ENCODE results near the gene ACTL6B.
A peak's percentile ranks its signal among the peaks of the same experiment; 100 is the strongest.
"Not testable (repeated sequence)": the region's sequence is repeated elsewhere in the genome, so short reads cannot be mapped to it uniquely, and the experiment has no call there.

Gene ACTL6B

DNA sequence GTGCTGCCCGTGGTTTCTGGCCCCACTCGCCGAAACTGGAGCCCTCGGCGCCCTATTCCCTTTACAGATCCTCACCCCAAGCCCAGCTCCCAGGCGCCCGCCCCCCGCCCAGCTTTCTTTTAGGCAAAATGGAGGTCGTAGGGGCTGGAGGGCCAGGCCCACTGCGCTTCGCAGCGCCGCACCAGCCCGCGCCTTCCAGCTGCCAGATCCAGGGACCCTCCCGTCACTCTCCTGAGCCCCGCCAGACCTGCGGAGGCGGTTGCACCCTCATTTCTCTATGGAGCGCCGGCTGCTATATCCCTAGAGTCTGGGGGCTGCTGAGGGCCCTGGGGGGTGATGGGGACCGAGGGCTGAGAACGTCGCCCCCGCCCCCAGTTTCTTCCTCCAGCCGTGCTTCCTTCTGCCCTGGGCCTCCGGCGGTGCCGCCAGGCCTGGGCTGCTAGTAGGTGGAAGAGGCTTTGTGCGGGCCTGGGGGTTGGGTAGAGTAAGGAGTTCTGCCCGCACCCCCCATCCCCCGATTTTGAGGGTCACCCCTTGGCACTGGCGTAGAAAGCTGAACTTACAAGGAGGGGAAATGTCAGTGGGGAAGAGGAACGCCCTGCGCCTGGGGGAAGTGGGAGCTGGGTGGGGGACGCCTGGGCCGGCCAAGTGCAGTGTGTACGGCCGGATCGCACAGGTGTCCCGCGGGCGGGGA lies 18.3 kb upstream of the ACTL6B start:
- DNase-seq: peak in 1 of 10 donors; percentile 84
- intact Hi-C loops (cut with DNase I): loop anchor here (5.0 to 10.0 kb wide), 3 partner anchors 62 to 200 kb away; partner anchors contain the start of genes FBXO24, LRCH4, MOSPD3 and TSC22D4

- peak in 3 of 10 donors; percentile 40 to 86 (median 84) for DNase-seq
- intact Hi-C loops (cut with DNase I): loop anchor here (5.0 to 10.0 kb wide), 3 partner anchors 62 to 199 kb away; partner anchors contain the start of genes FBXO24, LRCH4, MOSPD3 and TSC22D4
These were observed 17.7 kb upstream of the ACTL6B start for GRCh38 chr7:100673942-100674410.

GRCh38 chr7:100673302-100673941 lies 17.2 kb upstream of the ACTL6B start, which contains the start of gene GNB2:
TSS of gene GNB2 (plus strand) at chr7:100673740. CDS start at chr7:100676266, 2,526 bp downstream.
- peak; percentile 99 to 100 (median 99) for DNase-seq
- intact Hi-C loops (cut with DNase I): loop anchor here (5.0 to 10.0 kb wide), 3 partner anchors 61 to 199 kb away; partner anchors contain the start of genes FBXO24, LRCH4, MOSPD3 and TSC22D4

- peak in 2 of 10 donors; percentile 15 to 53 for DNase-seq
- intact Hi-C loops (cut with DNase I): loop anchor here (2.0 to 10.0 kb wide), 4 partner anchors 15 to 197 kb away; partner anchors contain the start of genes ACTL6B, FBXO24, LRCH4 and MOSPD3
These were observed 15.4 kb upstream of the ACTL6B start for GRCh38 chr7:100671353-100672327.

- DNase-seq: no peak
- intact Hi-C loops (cut with DNase I): loop anchor here (2.0 to 10.0 kb wide), 4 partner anchors 13 to 195 kb away; partner anchors contain the start of genes ACTL6B, FBXO24, LRCH4 and MOSPD3
These were observed 13.8 kb upstream of the ACTL6B start for GRCh38 chr7:100670074-100670473.

GRCh38 chr7:100669106-100669505 lies 12.9 kb upstream of the ACTL6B start:
- intact Hi-C loops (cut with DNase I): not testable (repeated sequence)
- DNase-seq: peak in 1 of 10 donors; percentile 55

GRCh38 chr7:100668069-100668449 lies 11.8 kb upstream of the ACTL6B start:
- no peak for DNase-seq
- intact Hi-C loops (cut with DNase I): no loop called here

GRCh38 chr7:100667331-100668068 lies 11.3 kb upstream of the ACTL6B start:
- DNase-seq: peak in 2 of 10 donors; percentile 24 to 49
- intact Hi-C loops (cut with DNase I): no loop called here

DNA sequence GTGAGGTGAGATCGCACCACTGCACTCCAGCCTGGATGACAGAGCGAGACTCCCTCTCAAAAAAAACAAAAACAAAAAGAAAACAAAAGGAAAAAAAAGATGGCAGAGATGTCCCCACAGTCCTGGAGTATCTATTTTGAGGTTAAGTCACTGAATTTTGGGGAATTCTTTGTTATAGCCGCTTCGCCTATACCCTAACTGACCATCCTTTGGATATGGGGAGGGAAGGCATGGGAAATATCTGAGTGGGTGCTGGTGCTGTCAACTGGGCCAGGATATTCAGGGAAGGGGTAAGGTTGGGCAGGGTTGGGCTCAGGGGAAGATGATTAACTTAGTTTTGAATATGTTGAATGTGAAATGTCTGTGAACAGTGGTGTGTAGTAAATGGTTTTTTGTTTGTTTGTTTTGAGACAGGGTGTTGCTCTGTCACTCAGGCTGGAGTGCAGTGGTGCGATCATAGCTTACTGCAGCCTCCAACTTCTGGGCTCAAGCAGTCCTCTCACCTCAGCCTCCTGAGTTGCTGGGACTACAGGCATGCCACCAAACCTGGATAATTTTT lies 9.0 kb upstream of the ACTL6B start:
- intact Hi-C loops (cut with DNase I): no loop called here
- DNase-seq: peak in 1 of 10 donors; percentile 8

DNA sequence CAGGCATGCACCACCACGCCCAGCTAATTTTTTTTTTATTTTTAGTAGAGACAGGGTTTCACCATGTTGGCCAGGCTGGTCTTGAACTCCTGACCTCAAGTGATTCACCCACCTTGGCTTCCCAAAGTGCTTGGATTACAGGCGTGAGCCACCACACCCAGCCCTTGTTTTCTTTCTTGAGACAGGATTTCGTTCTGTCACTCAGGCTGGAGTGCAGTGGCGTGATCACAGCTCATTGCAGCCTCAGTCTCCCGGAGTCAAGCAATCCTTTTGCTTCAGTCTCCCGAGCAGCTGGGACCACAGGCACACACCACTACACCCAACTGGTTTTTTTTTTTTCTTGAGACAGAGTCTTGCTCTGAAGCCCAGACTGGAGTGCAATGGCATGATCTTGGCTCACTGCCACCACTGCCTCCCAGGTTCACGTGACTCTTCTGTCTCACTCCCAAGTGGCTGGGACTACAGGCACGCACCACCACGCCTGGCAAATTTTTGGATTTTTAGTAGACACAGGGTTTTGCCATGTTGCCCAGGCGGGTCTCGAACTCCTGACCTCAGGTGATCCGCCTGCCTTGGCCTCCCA lies 6.0 kb upstream of the ACTL6B start:
- DNase-seq: peak in 2 of 10 donors; percentile 34 to 38
- intact Hi-C loops (cut with DNase I): not testable (repeated sequence)

- peak in 3 of 10 donors; percentile 27 to 79 (median 69) for DNase-seq
- intact Hi-C loops (cut with DNase I): no loop called here
These were observed 1.1 kb downstream of the ACTL6B start for GRCh38 chr7:100654908-100655831.

DNA sequence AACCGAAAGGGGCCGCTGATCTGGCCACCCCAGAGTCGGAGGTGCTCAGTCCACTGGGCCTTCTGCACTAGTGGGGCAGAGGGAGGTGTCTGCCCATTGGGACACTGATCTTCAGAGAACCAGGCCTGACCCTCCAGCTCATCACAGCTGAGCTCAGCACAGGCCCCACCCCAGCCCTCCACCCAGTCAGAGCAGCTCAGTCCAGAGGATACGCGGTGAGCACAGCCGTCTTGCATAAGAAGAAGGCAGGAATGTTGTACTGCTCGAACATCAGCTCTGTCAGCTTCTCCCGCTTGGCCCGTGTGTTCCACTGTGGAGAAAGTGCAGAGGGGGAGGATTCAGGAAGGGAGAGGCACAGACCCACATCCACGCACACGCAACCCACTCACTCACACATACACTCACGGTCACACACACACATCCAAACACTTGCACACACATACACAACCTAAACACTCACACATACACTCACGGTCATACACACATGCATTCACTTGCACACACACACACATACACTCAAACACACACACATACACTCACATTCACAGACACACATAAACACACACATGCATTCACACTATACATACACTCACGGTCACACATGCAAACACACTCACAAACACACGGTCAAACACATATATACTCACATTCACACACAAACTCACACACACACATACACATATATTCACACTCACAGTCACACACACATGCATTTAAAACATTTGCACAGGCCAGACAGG lies 6.3 kb downstream of the ACTL6B start:
- intact Hi-C loops (cut with DNase I): no loop called here
- peak in 3 of 10 donors; percentile 41 to 80 (median 66) for DNase-seq

- intact Hi-C loops (cut with DNase I): no loop called here
- DNase-seq: no peak
These were observed 13.7 kb downstream of the ACTL6B start for GRCh38 chr7:100642534-100642907.

- intact Hi-C loops (cut with DNase I): no loop called here
- DNase-seq: no peak
These were observed 14.3 kb downstream of the ACTL6B start for GRCh38 chr7:100641860-100642533.

DNA sequence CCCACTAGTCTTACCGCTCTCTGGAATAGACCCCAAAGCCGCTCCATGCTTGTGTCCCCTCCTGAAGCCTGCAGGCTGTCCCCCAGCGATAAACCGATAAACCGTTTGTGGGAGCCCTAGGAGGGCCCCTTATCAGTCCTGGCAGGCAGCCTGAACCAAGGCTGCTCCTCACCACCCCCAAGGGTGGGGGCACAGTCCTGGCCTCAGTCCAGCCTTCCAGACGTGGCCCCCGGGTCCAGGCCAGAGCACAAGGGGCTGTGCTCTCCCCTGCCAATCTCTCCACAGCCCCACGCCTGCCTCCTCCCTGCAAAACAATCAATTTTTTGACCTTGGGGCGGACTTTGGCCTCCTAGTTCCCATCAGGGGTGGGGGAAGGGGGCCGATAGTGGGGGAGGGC lies 14.8 kb downstream of the ACTL6B start, which contains the start of gene TFR2:
TSS of gene TFR2 (minus strand) at position 90 of the 397 bp plus-strand sequence. CDS start at position 47, 43 bp downstream.
- DNase-seq: no peak
- intact Hi-C loops (cut with DNase I): no loop called here

Data from posterior cingulate gyrus (tissue), 11 donors.